Thoracic aorta (tissue), 2 donors: ENCODE measurements around the gene GLIS2. TPM values are rescaled to one million over a fixed set of nuclear protein-coding genes. Genes with fewer than 3 reads are reported as not detected.

Experiments used
- ATAC-seq: fragments of 150-250 bp; one replicate; pipeline ENCODE4 v1.8.0; 2017; ENCODE audit warnings: low read depth; ENCODE audit not compliant: insufficient number of reproducible peaks, low FRiP score
- DNase-seq: peaks from one replicate; pipeline ENCODE4 v3.0.0-alpha.2; 2020; ENCODE audit warnings: low spot score
- H3K27ac ChIP-seq, 2 donors: fragments of 200-600 bp; sonication (generic); 1 replicate in 1 of 2; 2 replicates in 1 of 2; pipeline ENCODE4 v1.5.1; 2016; ENCODE audit warnings: mild to moderate bottlenecking in 2 of 2, moderate library complexity in 2 of 2
- H3K27me3 ChIP-seq: fragments of 200-600 bp; sonication (generic); replicated peaks from 2 replicates; pipeline ENCODE4 v1.6.0; 2016; ENCODE audit warnings: mild to moderate bottlenecking; ENCODE audit not compliant: insufficient read depth
- H3K36me3 ChIP-seq: fragments of 200-600 bp; sonication (generic); one replicate; pipeline ENCODE4 v1.5.1; 2016
- H3K4me1 ChIP-seq, 2 donors: fragments of 200-600 bp; sonication (generic); 1 replicate in 1 of 2; 2 replicates in 1 of 2; pipeline versions ENCODE4 v1.5.1 to v1.6.0; 2016; ENCODE audit warnings: low read depth in 2 of 2, mild to moderate bottlenecking in 1 of 2; ENCODE audit not compliant: control insufficient read depth in 1 of 2
- H3K4me3 ChIP-seq: fragments of 200-600 bp; sonication (generic); 2 replicates; pipeline ENCODE4 v1.5.1; 2016; ENCODE audit warnings: mild to moderate bottlenecking
- H3K9me3 ChIP-seq: fragments of 200-600 bp; sonication (generic); 2 replicates; pipeline ENCODE4 v1.5.1; 2016
- total RNA-seq, 2 donors: library from RNA; depleted of rRNA; stranded (reverse); fragments of >200 nt; gene quantifications; one replicate each; pipeline versions ENCODE4 v1.1.0 to v1.2.3, GENCODE V29; 2016
- TF ChIP-seq, protein P1 (sequence below): fragments of 200-600 bp; sonication (generic); IDR thresholded peaks from one replicate; pipeline ENCODE4 v1.5.1; 2019; ENCODE audit warnings: antibody characterized with exemption

The GLIS2 gene
- total RNA-seq, 2 donors from 2014 or later, result 19.5 to 32.9 TPM

DNA sequence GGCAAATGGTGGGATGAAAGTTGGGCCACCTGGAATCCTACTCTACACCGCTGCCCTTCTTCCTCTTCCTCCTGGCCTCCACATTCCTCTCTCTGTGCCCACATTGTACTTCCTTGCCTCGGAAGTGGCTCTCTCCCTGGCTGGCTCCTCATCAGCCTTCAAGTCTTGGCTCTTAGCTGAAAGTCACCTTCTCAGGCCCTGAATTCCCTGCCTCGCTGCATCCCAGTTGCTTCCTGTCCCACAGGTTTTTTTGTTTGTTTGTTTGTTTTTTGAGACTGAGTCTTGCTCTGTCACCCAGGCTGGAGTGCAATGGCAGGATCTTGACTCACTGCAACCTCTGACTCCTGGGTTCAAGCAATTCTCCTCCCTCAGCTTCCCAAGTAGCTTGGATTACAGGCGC, 37.8 kb downstream of the GLIS2 start:
- TF ChIP-seq, protein P1, sequence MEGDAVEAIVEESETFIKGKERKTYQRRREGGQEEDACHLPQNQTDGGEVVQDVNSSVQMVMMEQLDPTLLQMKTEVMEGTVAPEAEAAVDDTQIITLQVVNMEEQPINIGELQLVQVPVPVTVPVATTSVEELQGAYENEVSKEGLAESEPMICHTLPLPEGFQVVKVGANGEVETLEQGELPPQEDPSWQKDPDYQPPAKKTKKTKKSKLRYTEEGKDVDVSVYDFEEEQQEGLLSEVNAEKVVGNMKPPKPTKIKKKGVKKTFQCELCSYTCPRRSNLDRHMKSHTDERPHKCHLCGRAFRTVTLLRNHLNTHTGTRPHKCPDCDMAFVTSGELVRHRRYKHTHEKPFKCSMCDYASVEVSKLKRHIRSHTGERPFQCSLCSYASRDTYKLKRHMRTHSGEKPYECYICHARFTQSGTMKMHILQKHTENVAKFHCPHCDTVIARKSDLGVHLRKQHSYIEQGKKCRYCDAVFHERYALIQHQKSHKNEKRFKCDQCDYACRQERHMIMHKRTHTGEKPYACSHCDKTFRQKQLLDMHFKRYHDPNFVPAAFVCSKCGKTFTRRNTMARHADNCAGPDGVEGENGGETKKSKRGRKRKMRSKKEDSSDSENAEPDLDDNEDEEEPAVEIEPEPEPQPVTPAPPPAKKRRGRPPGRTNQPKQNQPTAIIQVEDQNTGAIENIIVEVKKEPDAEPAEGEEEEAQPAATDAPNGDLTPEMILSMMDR, result no peak
- DNase-seq (no peak), ATAC-seq (no peak)
- H3K36me3 ChIP-seq, result peaks cover 4% of the 10 kb centered on the region
- H3K27me3 ChIP-seq, result no peaks in the 10 kb centered on the region
- H3K9me3 ChIP-seq, result no peaks in the 10 kb centered on the region
- no peak overlapping the region for H3K27ac ChIP-seq
- peaks cover 6 to 16% of the 10 kb centered on the region in 2 donors for H3K4me1 ChIP-seq
- no peak overlapping the region for H3K4me3 ChIP-seq

DNA sequence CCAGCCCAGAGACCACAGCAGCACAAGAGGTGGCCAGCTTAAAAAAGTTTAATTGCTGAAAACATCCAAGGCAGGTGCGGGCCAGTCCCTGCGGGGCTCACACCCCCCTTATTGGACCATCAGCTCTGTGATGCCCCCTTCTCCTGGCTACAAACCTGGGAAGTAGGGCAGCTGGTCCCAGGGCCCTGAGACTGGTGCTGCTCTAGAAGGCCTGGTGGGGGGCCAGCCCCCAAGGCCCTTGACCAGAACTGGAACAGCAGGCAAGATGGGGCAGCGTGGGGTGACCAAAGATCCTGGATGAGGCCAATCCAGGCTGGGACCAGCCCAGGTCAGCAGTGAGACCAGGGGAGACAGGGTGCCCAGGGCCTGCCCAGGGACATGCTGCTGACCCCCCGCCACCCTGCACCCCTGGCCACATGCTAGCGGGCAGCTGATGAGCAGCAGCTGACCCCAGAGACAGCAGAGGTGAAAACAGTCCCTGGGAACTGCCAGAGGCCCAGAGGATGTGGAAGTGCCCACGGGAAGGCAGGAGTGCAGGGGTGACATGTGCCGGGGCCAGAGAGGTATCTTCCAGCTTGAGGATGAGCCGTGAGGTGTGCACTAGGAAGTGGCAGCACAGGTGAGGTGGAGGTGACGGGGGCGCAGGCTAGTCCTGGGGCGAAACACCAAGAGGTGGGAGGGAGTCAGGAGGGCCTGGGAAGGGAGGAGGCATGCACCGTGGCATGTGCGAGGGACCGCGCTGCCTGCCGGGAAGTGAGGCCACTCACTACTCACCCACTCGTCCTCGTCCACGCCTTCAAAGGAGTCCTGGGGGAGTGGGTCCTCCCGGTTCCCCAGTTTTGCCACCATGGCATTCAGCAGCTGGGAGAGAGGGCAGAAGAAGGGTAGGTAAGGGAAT, 38.9 kb downstream of the GLIS2 start:
- no peaks in the 10 kb centered on the region for H3K9me3 ChIP-seq
- peaks cover 6 to 12% of the 10 kb centered on the region in 2 donors for H3K4me1 ChIP-seq
- H3K27me3 ChIP-seq, result no peaks in the 10 kb centered on the region
- TF ChIP-seq, protein P1, result no peak
- ATAC-seq (no peak), DNase-seq (no peak)
- peaks cover 4% of the 10 kb centered on the region for H3K36me3 ChIP-seq
- no peak overlapping the region for H3K4me3 ChIP-seq
- no peak overlapping the region for H3K27ac ChIP-seq

DNA sequence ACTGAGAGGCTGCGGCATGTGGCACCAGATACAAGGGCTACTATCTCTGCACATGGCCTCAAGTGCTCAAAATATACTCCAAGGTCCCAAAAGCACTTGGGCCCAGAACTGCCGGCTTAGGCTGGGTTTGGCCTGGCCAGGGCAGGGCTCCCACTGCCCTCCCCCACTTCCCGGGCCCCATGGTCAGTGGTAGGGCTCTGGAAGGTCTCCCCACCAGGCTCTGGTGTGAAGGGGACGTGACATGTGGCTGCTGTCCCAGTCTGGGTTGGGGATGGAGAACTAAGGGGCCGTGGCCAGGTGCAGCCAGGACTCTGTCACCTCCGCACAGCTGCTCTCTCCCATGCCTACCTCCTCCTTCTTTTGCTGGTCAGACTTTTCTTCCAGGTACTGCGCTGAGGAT, 41.0 kb downstream of the GLIS2 start:
- H3K27ac ChIP-seq, result no peak overlapping the region

DNA sequence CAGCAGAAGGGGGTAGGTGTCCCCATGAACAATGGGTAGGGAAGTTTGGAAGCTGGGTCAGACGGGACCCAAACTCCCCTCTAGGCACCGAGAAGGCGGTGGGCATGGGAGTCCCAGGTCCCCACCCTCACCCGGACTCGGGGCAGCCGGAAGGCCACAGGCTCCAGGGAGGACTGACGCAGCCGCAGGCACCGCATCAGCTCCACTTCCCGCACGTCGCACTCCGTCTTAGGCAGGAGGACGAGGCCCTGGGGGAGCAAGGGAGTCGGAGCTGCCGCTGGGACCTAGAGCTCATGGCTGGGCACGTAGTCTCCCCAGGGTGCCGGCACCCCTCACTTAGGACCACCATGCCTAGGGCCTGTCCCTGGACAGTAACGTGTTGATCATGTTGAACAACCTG, 42.4 kb downstream of the GLIS2 start:
- DNase-seq, result no peak
- Histone ChIP-seq H3K9me3 (no peaks in the 10 kb centered on the region), H3K36me3 (peaks cover 9% of the 10 kb centered on the region), H3K4me3 (no peak overlapping the region), H3K27ac (no peak overlapping the region), H3K4me1 (no peaks in the 10 kb centered on the region), H3K27me3 (no peaks in the 10 kb centered on the region)
- TF ChIP-seq, protein P1, result no peak
- no peak for ATAC-seq

More for the DNA sequence above, 41.0 kb downstream of the GLIS2 start:
- H3K27me3 ChIP-seq, result no peaks in the 10 kb centered on the region
- no peaks in the 10 kb centered on the region for H3K9me3 ChIP-seq
- ATAC-seq, result no peak
- peaks cover 0 to under 1% of the 10 kb centered on the region in 2 donors for H3K4me1 ChIP-seq
- TF ChIP-seq, protein P1, result no peak
- DNase-seq, result no peak
- H3K4me3 ChIP-seq, result no peak overlapping the region
- H3K36me3 ChIP-seq, result peaks cover 4% of the 10 kb centered on the region

DNA sequence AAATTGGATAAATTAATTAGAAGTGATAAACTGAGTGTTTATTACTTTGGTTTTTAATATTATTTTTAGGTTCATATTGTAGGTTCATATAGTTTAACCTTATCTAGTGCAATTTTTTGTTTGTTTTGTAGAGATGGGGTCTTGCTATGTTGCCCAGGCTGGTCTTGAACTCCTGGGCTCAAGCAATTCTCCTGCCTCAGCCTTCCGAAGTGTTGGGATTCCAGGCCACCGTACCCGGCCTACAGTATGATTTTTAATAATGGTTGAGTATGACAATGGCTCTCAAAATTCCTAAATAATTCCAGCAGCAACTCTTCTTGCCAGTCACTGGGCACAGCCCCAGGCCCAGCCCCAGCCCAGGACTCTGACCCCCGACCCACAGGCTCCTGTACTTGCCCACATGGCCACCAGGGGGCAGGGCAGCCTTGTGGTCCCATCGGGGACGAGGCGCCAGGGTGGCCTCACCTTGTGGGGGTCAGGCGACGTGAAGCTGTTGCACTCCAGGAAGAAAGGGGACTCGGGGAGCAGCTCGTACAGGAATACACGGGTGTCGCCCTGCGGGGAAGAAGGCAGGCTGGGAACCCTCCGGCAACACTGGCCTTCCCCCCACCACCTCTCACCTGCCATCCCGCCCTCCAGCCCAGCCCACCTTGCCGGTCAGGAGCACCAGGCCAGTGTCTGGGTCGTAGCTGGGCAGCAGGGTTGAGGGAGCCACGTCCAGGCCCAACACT, 43.1 kb downstream of the GLIS2 start:
- Histone ChIP-seq H3K27ac (no peak overlapping the region), H3K4me1 (no peaks in the 10 kb centered on the region), H3K36me3 (peaks cover 9% of the 10 kb centered on the region), H3K9me3 (no peaks in the 10 kb centered on the region), H3K4me3 (no peak overlapping the region), H3K27me3 (no peaks in the 10 kb centered on the region)
- ATAC-seq (no peak), DNase-seq (no peak)
- TF ChIP-seq, protein P1, result peak; percentile 99
